IPS-18a (cell line): Measurements from ENCODE around the gene CHRNA7.

ENCODE experiments used
- H3K27ac ChIP-seq: one replicate; pipeline ENCODE4 v1.5.1; 2013; ENCODE audit warnings: low read length
- H3K27me3 ChIP-seq: one replicate; pipeline ENCODE4 v1.6.1; 2013; ENCODE audit warnings: mild to moderate bottlenecking, low read length; ENCODE audit not compliant: control insufficient read depth, insufficient read depth
- H3K36me3 ChIP-seq: one replicate; pipeline ENCODE4 v1.6.1; 2013; ENCODE audit warnings: low read depth, low read length; ENCODE audit not compliant: control insufficient read depth
- H3K4me1 ChIP-seq: one replicate; pipeline ENCODE4 v1.6.1; 2013; ENCODE audit warnings: low read depth, low read length; ENCODE audit not compliant: control insufficient read depth
- H3K4me3 ChIP-seq: one replicate; pipeline ENCODE4 v1.5.1; 2013; ENCODE audit warnings: low read length
- H3K9ac ChIP-seq: one replicate; pipeline ENCODE4 v1.6.1; 2013; ENCODE audit warnings: mild to moderate bottlenecking, low read length, moderate library complexity
- H3K9me3 ChIP-seq: one replicate; pipeline ENCODE4 v1.6.1; 2013; ENCODE audit warnings: low read depth, low read length; ENCODE audit not compliant: control insufficient read depth

CHRNA7 gene

DNA sequence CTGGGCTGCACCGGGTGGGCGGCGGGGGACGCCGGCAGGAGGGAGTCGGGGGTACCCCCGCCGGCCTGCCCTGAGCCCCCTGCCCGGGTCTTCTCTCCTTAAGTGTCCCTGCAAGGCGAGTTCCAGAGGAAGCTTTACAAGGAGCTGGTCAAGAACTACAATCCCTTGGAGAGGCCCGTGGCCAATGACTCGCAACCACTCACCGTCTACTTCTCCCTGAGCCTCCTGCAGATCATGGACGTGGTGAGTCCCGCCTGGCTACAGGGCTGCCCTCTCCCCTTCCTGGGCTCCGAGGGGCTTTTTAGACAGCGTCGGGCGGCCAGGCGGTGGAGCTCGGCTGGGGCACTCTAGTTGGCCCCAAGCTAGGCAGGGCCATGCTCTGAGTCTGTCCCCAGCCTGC is 480 bp downstream of the CHRNA7 start:
- Histone ChIP-seq H3K27ac (no peak overlapping the region), H3K4me1 (peaks cover 4% of the 10 kb centered on the region), H3K9ac (peak overlapping the region; percentile 61), H3K9me3 (no peaks in the 10 kb centered on the region), H3K36me3 (no peaks in the 10 kb centered on the region), H3K4me3 (peak overlapping the region; percentile 65), H3K27me3 (peaks cover 37% of the 10 kb centered on the region)

DNA sequence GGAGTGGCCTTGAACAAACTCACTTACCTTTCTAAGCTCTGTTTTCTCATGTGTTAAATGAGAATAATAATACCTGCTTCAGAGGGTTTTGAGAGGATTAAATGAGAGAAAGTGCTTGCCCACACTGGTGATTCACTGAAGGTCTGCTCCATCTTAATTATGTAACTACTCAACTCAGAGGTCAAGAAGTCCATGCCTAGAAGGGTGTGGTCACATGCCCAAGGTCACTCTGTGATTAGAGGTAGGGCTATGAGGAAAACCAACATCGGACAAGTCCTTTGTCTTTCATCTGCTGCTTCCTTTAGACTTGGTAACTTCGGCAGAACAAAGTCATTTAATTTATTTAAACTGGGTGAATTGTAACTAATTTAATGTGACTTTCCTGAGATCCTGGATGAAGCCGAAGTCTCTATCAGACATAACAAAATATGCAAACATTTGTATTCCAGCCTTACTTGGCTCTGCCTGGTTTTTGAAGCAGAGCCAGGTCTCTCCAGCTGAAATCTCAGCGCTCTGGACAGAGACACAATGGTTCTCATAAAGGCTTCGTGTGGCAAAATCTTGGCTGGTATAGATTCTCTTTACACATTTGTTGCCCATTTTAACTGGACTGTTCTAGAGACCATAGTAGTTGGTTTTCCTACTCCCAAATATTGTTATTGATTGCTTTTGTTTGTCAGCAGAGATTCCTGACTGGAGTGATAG is 3.0 kb downstream of the CHRNA7 start:
- Histone ChIP-seq H3K9me3 (no peaks in the 10 kb centered on the region), H3K4me3 (no peak overlapping the region), H3K36me3 (no peaks in the 10 kb centered on the region), H3K9ac (no peak overlapping the region), H3K27ac (no peak overlapping the region), H3K27me3 (peaks cover 29% of the 10 kb centered on the region), H3K4me1 (peaks cover 4% of the 10 kb centered on the region)

DNA sequence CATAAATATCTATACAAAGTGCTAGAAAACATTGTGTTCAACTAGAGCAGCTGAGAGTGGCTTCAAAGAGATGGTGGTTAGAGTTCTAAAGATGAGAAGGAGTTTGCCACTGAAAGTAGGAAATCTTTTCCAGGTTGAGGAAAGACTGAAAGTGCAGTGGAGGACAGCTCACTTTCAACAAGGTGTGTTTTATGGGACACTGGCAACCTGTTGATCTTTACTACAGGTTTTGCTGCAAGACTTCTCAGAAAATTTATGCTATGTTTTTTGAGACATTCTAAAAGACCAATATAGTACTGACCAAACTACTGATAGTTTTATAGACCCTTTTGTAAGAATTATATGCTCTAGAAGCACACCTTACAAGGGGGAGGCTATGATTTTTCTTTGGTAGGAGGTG is 3.8 kb downstream of the CHRNA7 start:
- peaks cover 22% of the 10 kb centered on the region for H3K27me3 ChIP-seq
- no peak overlapping the region for H3K27ac ChIP-seq
- no peak overlapping the region for H3K9ac ChIP-seq
- no peak overlapping the region for H3K4me3 ChIP-seq
- H3K4me1 ChIP-seq = peaks cover 4% of the 10 kb centered on the region
- H3K36me3 ChIP-seq = no peaks in the 10 kb centered on the region
- no peaks in the 10 kb centered on the region for H3K9me3 ChIP-seq

GRCh38 chr15:32035285-32035684 is 5.0 kb downstream of the CHRNA7 start:
- H3K9ac ChIP-seq = no peak overlapping the region
- H3K9me3 ChIP-seq = no peaks in the 10 kb centered on the region
- H3K36me3 ChIP-seq = no peaks in the 10 kb centered on the region
- peaks cover 12% of the 10 kb centered on the region for H3K27me3 ChIP-seq
- H3K4me1 ChIP-seq = peaks cover 4% of the 10 kb centered on the region
- no peak overlapping the region for H3K27ac ChIP-seq
- H3K4me3 ChIP-seq = no peak overlapping the region

DNA sequence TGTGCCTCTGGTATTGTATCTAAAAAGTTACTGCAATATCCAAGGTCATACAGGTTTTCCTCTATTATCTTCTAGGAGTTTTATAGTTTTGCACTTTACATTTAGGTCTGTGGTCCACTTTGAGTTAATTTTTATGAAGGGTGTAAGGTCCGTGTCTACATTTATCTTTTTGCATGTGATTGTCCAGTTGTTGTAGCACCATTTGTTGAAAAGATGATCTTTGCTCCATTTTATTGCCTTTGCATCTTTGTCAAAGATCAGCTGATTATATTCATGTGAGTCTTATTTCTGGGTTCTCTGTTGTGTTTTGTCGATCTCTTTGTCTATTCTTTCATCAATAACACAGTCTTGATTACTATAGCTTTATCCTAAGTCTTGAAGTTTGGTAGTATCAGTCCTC is 6.7 kb downstream of the CHRNA7 start:
- Histone ChIP-seq H3K27ac (no peak overlapping the region), H3K27me3 (peaks cover under 1% of the 10 kb centered on the region), H3K9me3 (no peaks in the 10 kb centered on the region), H3K9ac (no peak overlapping the region), H3K4me1 (peaks cover 3% of the 10 kb centered on the region), H3K36me3 (no peaks in the 10 kb centered on the region), H3K4me3 (no peak overlapping the region)

GRCh38 chr15:32041294-32041693 is 11.0 kb downstream of the CHRNA7 start:
- no peak overlapping the region for H3K4me3 ChIP-seq
- no peak overlapping the region for H3K27ac ChIP-seq
- no peaks in the 10 kb centered on the region for H3K9me3 ChIP-seq
- H3K9ac ChIP-seq = no peak overlapping the region
- H3K4me1 ChIP-seq = peaks cover 3% of the 10 kb centered on the region
- H3K36me3 ChIP-seq = no peaks in the 10 kb centered on the region
- H3K27me3 ChIP-seq = no peaks in the 10 kb centered on the region

GRCh38 chr15:32042269-32042972 is 12.1 kb downstream of the CHRNA7 start:
- Histone ChIP-seq H3K4me1 (peaks cover 3% of the 10 kb centered on the region), H3K4me3 (no peak overlapping the region), H3K27ac (no peak overlapping the region), H3K9ac (no peak overlapping the region), H3K27me3 (no peaks in the 10 kb centered on the region), H3K9me3 (no peaks in the 10 kb centered on the region), H3K36me3 (no peaks in the 10 kb centered on the region)

GRCh38 chr15:32053719-32054118 is 23.4 kb downstream of the CHRNA7 start:
- Histone ChIP-seq H3K9me3 (no peaks in the 10 kb centered on the region), H3K9ac (no peak overlapping the region), H3K4me1 (no peaks in the 10 kb centered on the region)

DNA sequence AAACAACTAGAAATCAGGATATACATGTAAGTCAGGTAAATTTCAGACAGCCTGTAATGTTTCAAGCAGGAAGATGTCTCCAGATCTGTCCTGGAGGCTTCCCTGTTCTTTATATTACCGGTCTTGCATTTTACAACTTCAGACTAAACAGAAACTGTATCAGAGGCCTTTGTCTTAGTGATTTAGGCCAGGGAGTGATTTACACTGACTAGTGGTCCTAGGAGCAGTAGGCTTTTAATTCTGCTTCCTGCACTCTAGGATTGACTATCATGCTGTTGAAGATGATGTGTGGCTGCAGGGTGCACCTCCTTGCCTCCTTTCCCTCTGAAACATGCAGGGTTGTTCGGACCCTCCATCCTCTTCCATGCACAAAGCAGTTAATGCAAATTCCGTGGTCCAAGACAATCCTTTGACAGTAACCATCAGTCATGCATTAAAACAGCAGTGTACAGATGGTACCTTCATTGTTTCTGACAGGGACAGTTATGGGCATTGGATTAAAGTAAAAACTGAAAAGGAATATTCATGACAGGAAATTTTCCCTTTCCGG is 27.6 kb downstream of the CHRNA7 start:
- Histone ChIP-seq H3K36me3 (no peaks in the 10 kb centered on the region), H3K27ac (no peak overlapping the region), H3K4me1 (no peaks in the 10 kb centered on the region), H3K9me3 (no peaks in the 10 kb centered on the region), H3K9ac (no peak overlapping the region), H3K27me3 (no peaks in the 10 kb centered on the region), H3K4me3 (no peak overlapping the region)

More at GRCh38 chr15:32053719-32054118, 23.4 kb downstream of the CHRNA7 start:
- Histone ChIP-seq H3K36me3 (no peaks in the 10 kb centered on the region), H3K4me3 (no peak overlapping the region), H3K27me3 (no peaks in the 10 kb centered on the region), H3K27ac (no peak overlapping the region)

DNA sequence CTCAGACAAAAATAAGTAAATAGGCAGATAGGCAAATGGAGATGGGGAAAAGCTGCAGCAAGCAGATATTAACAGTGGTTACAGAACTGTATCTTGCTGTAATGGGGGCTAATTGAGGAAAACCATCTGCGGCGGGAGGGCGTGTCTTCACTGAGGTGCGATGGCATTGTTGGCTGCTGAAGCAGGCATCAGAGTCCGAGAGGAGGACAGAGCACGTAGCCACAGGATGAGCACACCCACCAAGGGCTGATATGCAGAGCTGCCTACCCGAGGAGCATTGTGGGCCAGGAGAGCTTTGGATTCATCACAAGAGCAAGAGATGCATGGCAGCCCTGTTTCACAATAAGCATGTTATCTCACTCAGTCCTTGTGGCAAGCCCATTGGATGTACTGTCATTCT is 30.4 kb downstream of the CHRNA7 start:
- Histone ChIP-seq H3K27ac (no peak overlapping the region), H3K4me1 (no peaks in the 10 kb centered on the region), H3K4me3 (no peak overlapping the region), H3K36me3 (no peaks in the 10 kb centered on the region), H3K9me3 (peaks cover 2% of the 10 kb centered on the region), H3K27me3 (no peaks in the 10 kb centered on the region), H3K9ac (no peak overlapping the region)

- no peak overlapping the region for H3K9ac ChIP-seq
- H3K36me3 ChIP-seq = no peaks in the 10 kb centered on the region
- no peaks in the 10 kb centered on the region for H3K4me1 ChIP-seq
- H3K4me3 ChIP-seq = no peak overlapping the region
- no peak overlapping the region for H3K27ac ChIP-seq
- peaks cover 16% of the 10 kb centered on the region for H3K9me3 ChIP-seq
- no peaks in the 10 kb centered on the region for H3K27me3 ChIP-seq
Observed at GRCh38 chr15:32067115-32067514, 36.8 kb downstream of the CHRNA7 start.
